ENCODE data around the gene LSR. TPM values are rescaled to one million over a fixed set of nuclear protein-coding genes. Genes with fewer than 3 reads are reported as not detected.

The LSR gene
- total RNA-seq, 1 experiment from 2014 or later = 0.63 TPM

- DNase-seq = no peak
- Histone ChIP-seq H3K4me1 (ENCODE audit: low read length) (peaks cover 28% of the 10 kb centered on the region), H3K79me2 (ENCODE audit: low read length) (no peaks in the 10 kb centered on the region), H3K4me3 (ENCODE audit: low read length) (no peak overlapping the region), H3K36me3 (ENCODE audit: insufficient read depth, low read length) (no peaks in the 10 kb centered on the region), H3K9me3 (ENCODE audit: low read length) (no peaks in the 10 kb centered on the region), H3K27ac (ENCODE audit: low read length) (no peak overlapping the region), H3K9ac (ENCODE audit: low read length) (no peak overlapping the region), H3K27me3 (ENCODE audit: low read length) (no peaks in the 10 kb centered on the region), H3K4me2 (ENCODE audit: low read depth, low read length, poor library complexity, severe bottlenecking) (no peak overlapping the region), H4K20me1 (ENCODE audit: insufficient read depth, low read depth, low read length) (no peaks in the 10 kb centered on the region), H3K9me2 (replicated peaks; ENCODE audit: insufficient read depth, low read length) (no peaks in the 10 kb centered on the region), H2AFZ (ENCODE audit: low read length) (no peak overlapping the region)
These were observed 60.1 kb downstream of the LSR start for GRCh38 chr19:35308910-35309309.

- Histone ChIP-seq H3K27me3 (ENCODE audit: low read length) (no peaks in the 10 kb centered on the region), H3K4me1 (ENCODE audit: low read length) (peaks cover 28% of the 10 kb centered on the region), H3K9me3 (ENCODE audit: low read length) (no peaks in the 10 kb centered on the region), H3K79me2 (ENCODE audit: low read length) (no peaks in the 10 kb centered on the region), H3K4me3 (ENCODE audit: low read length) (no peak overlapping the region), H3K36me3 (ENCODE audit: insufficient read depth, low read length) (no peaks in the 10 kb centered on the region), H3K9ac (ENCODE audit: low read length) (no peak overlapping the region), H4K20me1 (ENCODE audit: insufficient read depth, low read depth, low read length) (no peaks in the 10 kb centered on the region), H3K27ac (ENCODE audit: low read length) (no peak overlapping the region), H3K4me2 (ENCODE audit: low read depth, low read length, poor library complexity, severe bottlenecking) (no peak overlapping the region), H3K9me2 (replicated peaks; ENCODE audit: insufficient read depth, low read length) (no peaks in the 10 kb centered on the region), H2AFZ (ENCODE audit: low read length) (no peak overlapping the region)
- DNase-seq = no peak
These were observed 60.9 kb downstream of the LSR start for GRCh38 chr19:35309481-35310279.

GRCh38 chr19:35310331-35310730 is 61.5 kb downstream of the LSR start:
- no peaks in the 10 kb centered on the region for H3K9me3 ChIP-seq (ENCODE audit: low read length)
- no peaks in the 10 kb centered on the region for H3K79me2 ChIP-seq (ENCODE audit: low read length)
- no peaks in the 10 kb centered on the region for H3K9me2 ChIP-seq (replicated peaks; ENCODE audit: insufficient read depth, low read length)
- no peak for DNase-seq
- H3K9ac ChIP-seq (ENCODE audit: low read length) = no peak overlapping the region
- no peak overlapping the region for H3K27ac ChIP-seq (ENCODE audit: low read length)
- H3K36me3 ChIP-seq (ENCODE audit: insufficient read depth, low read length) = no peaks in the 10 kb centered on the region
- no peak overlapping the region for H2AFZ ChIP-seq (ENCODE audit: low read length)
- no peak overlapping the region for H3K4me3 ChIP-seq (ENCODE audit: low read length)
- no peaks in the 10 kb centered on the region for H4K20me1 ChIP-seq (ENCODE audit: insufficient read depth, low read depth, low read length)
- H3K4me1 ChIP-seq (ENCODE audit: low read length) = peaks cover 24% of the 10 kb centered on the region
- no peak overlapping the region for H3K4me2 ChIP-seq (ENCODE audit: low read depth, low read length, poor library complexity, severe bottlenecking)
- no peaks in the 10 kb centered on the region for H3K27me3 ChIP-seq (ENCODE audit: low read length)

GRCh38 chr19:35310811-35311465 is 62.1 kb downstream of the LSR start:
- no peak overlapping the region for H3K4me2 ChIP-seq (ENCODE audit: low read depth, low read length, poor library complexity, severe bottlenecking)
- no peaks in the 10 kb centered on the region for H3K9me3 ChIP-seq (ENCODE audit: low read length)
- H3K36me3 ChIP-seq (ENCODE audit: insufficient read depth, low read length) = no peaks in the 10 kb centered on the region
- DNase-seq = no peak
- no peak overlapping the region for H2AFZ ChIP-seq (ENCODE audit: low read length)
- peaks cover 18% of the 10 kb centered on the region for H3K4me1 ChIP-seq (ENCODE audit: low read length)
- no peak overlapping the region for H3K9ac ChIP-seq (ENCODE audit: low read length)
- H3K27ac ChIP-seq (ENCODE audit: low read length) = no peak overlapping the region
- H3K79me2 ChIP-seq (ENCODE audit: low read length) = no peaks in the 10 kb centered on the region
- H3K27me3 ChIP-seq (ENCODE audit: low read length) = no peaks in the 10 kb centered on the region
- H4K20me1 ChIP-seq (ENCODE audit: insufficient read depth, low read depth, low read length) = no peaks in the 10 kb centered on the region
- no peak overlapping the region for H3K4me3 ChIP-seq (ENCODE audit: low read length)
- no peaks in the 10 kb centered on the region for H3K9me2 ChIP-seq (replicated peaks; ENCODE audit: insufficient read depth, low read length)

- H3K4me1 ChIP-seq (ENCODE audit: low read length) = peaks cover 14% of the 10 kb centered on the region
These were observed 63.3 kb downstream of the LSR start for GRCh38 chr19:35311901-35312665.

GRCh38 chr19:35313587-35313986 is 64.8 kb downstream of the LSR start:
- H3K79me2 ChIP-seq (ENCODE audit: low read length) = no peaks in the 10 kb centered on the region
- no peak overlapping the region for H3K9ac ChIP-seq (ENCODE audit: low read length)

More at GRCh38 chr19:35311901-35312665, 63.3 kb downstream of the LSR start:
- no peak overlapping the region for H3K9ac ChIP-seq (ENCODE audit: low read length)
- no peaks in the 10 kb centered on the region for H4K20me1 ChIP-seq (ENCODE audit: insufficient read depth, low read depth, low read length)
- H3K27me3 ChIP-seq (ENCODE audit: low read length) = no peaks in the 10 kb centered on the region
- no peaks in the 10 kb centered on the region for H3K9me2 ChIP-seq (replicated peaks; ENCODE audit: insufficient read depth, low read length)
- no peak overlapping the region for H3K4me3 ChIP-seq (ENCODE audit: low read length)
- H3K9me3 ChIP-seq (ENCODE audit: low read length) = no peaks in the 10 kb centered on the region
- no peak overlapping the region for H3K4me2 ChIP-seq (ENCODE audit: low read depth, low read length, poor library complexity, severe bottlenecking)
- no peaks in the 10 kb centered on the region for H3K79me2 ChIP-seq (ENCODE audit: low read length)
- DNase-seq = no peak
- H3K27ac ChIP-seq (ENCODE audit: low read length) = no peak overlapping the region
- no peak overlapping the region for H2AFZ ChIP-seq (ENCODE audit: low read length)
- no peaks in the 10 kb centered on the region for H3K36me3 ChIP-seq (ENCODE audit: insufficient read depth, low read length)

GRCh38 chr19:35314031-35314430 is 65.2 kb downstream of the LSR start:
- H3K27ac ChIP-seq (ENCODE audit: low read length) = no peak overlapping the region
- H3K9me2 ChIP-seq (replicated peaks; ENCODE audit: insufficient read depth, low read length) = no peaks in the 10 kb centered on the region
- H3K79me2 ChIP-seq (ENCODE audit: low read length) = no peaks in the 10 kb centered on the region
- no peaks in the 10 kb centered on the region for H4K20me1 ChIP-seq (ENCODE audit: insufficient read depth, low read depth, low read length)
- H3K36me3 ChIP-seq (ENCODE audit: insufficient read depth, low read length) = no peaks in the 10 kb centered on the region
- no peak overlapping the region for H3K9ac ChIP-seq (ENCODE audit: low read length)
- peaks cover 16% of the 10 kb centered on the region for H3K4me1 ChIP-seq (ENCODE audit: low read length)
- DNase-seq = no peak
- H3K9me3 ChIP-seq (ENCODE audit: low read length) = no peaks in the 10 kb centered on the region
- no peak overlapping the region for H2AFZ ChIP-seq (ENCODE audit: low read length)
- no peak overlapping the region for H3K4me3 ChIP-seq (ENCODE audit: low read length)
- no peak overlapping the region for H3K4me2 ChIP-seq (ENCODE audit: low read depth, low read length, poor library complexity, severe bottlenecking)
- no peaks in the 10 kb centered on the region for H3K27me3 ChIP-seq (ENCODE audit: low read length)

More at GRCh38 chr19:35313587-35313986, 64.8 kb downstream of the LSR start:
- no peak overlapping the region for H2AFZ ChIP-seq (ENCODE audit: low read length)
- H3K9me3 ChIP-seq (ENCODE audit: low read length) = no peaks in the 10 kb centered on the region
- no peak overlapping the region for H3K4me3 ChIP-seq (ENCODE audit: low read length)
- H3K36me3 ChIP-seq (ENCODE audit: insufficient read depth, low read length) = no peaks in the 10 kb centered on the region
- no peak overlapping the region for H3K4me2 ChIP-seq (ENCODE audit: low read depth, low read length, poor library complexity, severe bottlenecking)
- no peaks in the 10 kb centered on the region for H3K9me2 ChIP-seq (replicated peaks; ENCODE audit: insufficient read depth, low read length)
- H3K4me1 ChIP-seq (ENCODE audit: low read length) = peaks cover 13% of the 10 kb centered on the region
- no peak for DNase-seq
- no peak overlapping the region for H3K27ac ChIP-seq (ENCODE audit: low read length)
- H3K27me3 ChIP-seq (ENCODE audit: low read length) = no peaks in the 10 kb centered on the region
- no peaks in the 10 kb centered on the region for H4K20me1 ChIP-seq (ENCODE audit: insufficient read depth, low read depth, low read length)

- Histone ChIP-seq H3K9ac (ENCODE audit: low read length) (no peak overlapping the region), H3K4me2 (ENCODE audit: low read depth, low read length, poor library complexity, severe bottlenecking) (no peak overlapping the region), H3K27me3 (ENCODE audit: low read length) (no peaks in the 10 kb centered on the region), H3K9me3 (ENCODE audit: low read length) (no peaks in the 10 kb centered on the region), H3K79me2 (ENCODE audit: low read length) (no peaks in the 10 kb centered on the region), H3K4me1 (ENCODE audit: low read length) (peaks cover 22% of the 10 kb centered on the region), H3K36me3 (ENCODE audit: insufficient read depth, low read length) (no peaks in the 10 kb centered on the region), H2AFZ (ENCODE audit: low read length) (no peak overlapping the region), H4K20me1 (ENCODE audit: insufficient read depth, low read depth, low read length) (no peaks in the 10 kb centered on the region), H3K4me3 (ENCODE audit: low read length) (no peak overlapping the region), H3K9me2 (replicated peaks; ENCODE audit: insufficient read depth, low read length) (no peaks in the 10 kb centered on the region), H3K27ac (ENCODE audit: low read length) (no peak overlapping the region)
- DNase-seq = no peak
These were observed 66.2 kb downstream of the LSR start for GRCh38 chr19:35314858-35315470.

Data from Karpas-422 (cell line).